ENCODE measurements around the gene PRPF18.
"Not testable (repeated sequence)": the region's sequence is repeated elsewhere in the genome, so short reads cannot be mapped to it uniquely, and the experiment has no call there.

PRPF18 gene, protein sequence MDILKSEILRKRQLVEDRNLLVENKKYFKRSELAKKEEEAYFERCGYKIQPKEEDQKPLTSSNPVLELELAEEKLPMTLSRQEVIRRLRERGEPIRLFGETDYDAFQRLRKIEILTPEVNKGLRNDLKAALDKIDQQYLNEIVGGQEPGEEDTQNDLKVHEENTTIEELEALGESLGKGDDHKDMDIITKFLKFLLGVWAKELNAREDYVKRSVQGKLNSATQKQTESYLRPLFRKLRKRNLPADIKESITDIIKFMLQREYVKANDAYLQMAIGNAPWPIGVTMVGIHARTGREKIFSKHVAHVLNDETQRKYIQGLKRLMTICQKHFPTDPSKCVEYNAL

GRCh38 chr10:13586676-13587355 lies at the start of gene PRPF18:
Gene PRPF18 (plus strand): TSS chr10:13586965. CDS start chr10:13587087, 122 bp downstream.
- peak; percentile 56 for DNase-seq

DNA sequence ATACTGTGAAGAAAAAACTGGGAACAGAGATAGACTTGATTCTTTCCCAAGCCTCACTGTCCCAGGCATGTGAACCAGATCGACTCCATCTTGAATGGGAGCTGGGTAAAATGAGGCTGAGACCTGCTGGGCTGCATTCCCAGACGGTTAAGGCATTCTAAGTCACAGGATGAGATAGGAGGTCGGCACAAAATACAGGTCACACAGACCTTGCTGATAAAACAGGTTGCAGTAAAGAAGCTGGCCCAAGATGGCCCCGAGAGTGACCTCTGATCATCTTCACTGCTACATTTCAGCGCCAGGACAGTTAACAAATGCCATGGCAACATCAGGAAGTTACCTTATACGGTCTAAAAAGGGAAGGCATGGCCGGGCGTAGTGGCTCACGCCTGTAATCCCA lies 48.8 kb upstream of the PRPF18 start:
- not testable (repeated sequence) for DNase-seq

DNA sequence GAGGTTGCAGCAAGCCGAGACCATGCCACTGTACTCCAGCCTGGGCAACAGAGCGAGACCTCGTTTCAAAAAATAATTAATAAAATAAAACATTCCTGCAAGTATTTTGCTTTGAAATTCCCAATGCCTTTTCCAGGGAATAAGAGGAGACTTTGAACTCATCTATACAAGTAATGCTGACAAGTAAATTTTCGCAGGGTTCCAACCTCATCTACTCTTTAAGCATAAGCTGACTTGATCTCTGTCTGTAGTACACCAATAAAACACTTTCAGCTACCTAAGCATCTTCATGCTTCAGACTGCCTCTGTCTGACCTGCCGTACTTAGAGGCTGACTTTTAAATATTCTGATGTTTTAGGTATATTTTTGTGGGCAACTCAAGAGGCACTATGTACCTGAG lies 44.2 kb upstream of the PRPF18 start:
- no peak for DNase-seq

DNA sequence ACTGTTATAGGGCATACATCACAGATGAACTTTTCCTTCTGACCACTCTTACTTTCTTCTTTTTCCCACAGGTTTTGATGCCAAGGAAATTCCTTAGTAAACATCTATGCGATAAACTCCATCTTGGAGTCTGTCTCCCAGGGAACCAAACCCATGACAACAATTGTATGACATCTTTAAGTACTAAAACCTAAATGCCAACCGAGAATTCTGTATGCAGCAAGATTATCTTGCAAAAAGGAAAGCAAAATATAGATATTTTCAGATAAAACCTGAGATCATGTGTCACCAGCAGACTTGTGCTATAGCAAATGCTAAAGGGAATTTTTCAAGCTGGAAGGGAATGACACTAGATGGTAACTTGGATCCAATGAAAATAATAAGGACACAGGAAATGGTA lies 36.0 kb upstream of the PRPF18 start:
- DNase-seq, result no peak

DNA sequence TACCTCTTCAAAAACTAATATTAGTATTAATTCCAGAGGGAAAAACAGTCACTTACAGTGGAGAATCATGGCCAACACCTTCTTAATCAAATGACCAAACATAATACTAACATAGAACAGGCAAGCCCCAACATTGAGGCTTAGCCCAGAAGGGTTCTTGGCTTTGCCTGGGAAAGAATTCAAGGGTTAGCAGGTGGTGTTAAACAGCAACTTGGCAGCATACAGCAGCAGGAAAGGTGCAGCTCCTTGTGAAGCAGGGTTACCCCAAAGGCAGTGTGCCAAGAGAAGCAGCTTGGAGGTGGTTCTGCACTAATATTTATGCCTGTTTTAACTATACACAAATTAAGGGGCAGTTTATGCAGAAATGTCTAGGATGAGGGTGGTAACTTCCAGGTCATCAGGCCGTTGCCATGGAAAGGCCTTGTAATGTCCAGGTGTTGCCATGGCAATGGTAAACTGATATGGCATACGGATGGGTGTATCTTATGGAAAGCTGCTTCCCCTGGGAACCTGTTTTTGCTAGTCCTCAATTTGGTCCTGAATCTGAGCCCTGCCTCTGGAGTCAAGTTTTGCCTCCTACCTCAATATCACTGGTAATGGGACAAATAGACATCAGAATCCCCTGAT lies 30.8 kb upstream of the PRPF18 start:
- no peak for DNase-seq

DNA sequence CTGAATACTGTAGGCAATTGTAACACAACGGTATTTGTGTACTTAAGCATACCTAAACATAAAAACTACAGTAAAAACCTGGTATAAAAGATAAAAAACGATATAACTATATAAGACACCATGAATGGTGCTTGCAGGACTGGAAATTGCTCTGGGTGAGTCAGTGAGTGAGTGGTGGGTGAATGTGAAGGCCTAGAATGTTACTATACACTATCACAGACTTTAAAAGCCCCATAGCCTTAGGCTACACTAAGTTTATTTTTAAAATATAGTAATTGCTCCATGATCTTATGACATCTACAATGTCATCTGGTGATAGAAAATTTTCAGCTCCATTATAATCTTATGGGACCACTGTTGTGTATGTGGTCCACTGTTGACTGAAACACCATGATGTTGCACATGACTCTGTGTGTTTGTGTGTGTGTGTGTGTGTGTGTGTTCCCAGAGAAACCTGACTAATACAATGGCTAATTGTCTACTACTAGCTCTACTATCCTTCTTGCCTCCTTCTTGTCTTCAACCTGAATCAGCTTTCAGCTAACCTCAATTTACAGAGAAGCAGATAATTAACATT lies 27.6 kb upstream of the PRPF18 start:
- DNase-seq, result no peak

DNA sequence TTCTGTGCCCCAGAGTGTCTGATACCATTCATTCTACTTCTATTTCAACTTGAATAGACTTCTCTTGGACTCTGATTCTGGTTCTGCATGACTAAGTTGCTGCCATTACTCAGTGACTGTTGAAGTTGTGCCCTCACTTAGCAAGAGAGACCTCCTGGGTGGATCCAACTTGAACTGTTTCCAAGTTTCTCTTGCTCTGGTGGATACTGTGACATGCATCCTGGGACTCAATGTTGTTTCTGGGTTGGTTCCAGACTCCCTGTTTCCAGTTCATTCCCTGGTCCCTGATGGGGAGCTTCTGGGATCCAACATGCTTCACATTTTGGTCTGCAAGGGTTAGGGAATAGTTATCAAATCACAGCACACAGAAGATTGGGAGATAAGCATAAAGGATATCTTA lies 26.2 kb upstream of the PRPF18 start:
- DNase-seq, result no peak

GRCh38 chr10:13563481-13564445 lies 23.0 kb upstream of the PRPF18 start:
- DNase-seq, result no peak

DNA sequence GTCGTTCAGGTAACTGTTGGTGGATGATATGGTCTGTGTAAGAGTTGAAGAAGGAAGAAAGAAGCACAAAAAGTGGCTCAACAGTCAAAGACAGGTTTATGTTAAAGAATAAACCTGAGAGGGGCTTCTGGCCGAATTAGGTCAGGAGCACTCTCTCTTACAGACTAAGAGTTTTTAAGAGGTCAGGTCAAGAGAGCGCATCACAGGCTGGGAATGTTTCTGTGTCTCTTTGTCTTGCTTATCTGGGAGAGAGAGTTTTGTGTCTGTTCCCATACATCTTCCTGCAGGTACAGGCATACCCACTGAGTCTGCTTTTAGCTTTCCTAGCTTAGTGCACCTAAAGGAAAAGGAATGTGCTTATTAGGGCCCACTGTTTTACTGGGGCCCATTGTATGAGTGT lies 22.2 kb upstream of the PRPF18 start:
- DNase-seq, result no peak

DNA sequence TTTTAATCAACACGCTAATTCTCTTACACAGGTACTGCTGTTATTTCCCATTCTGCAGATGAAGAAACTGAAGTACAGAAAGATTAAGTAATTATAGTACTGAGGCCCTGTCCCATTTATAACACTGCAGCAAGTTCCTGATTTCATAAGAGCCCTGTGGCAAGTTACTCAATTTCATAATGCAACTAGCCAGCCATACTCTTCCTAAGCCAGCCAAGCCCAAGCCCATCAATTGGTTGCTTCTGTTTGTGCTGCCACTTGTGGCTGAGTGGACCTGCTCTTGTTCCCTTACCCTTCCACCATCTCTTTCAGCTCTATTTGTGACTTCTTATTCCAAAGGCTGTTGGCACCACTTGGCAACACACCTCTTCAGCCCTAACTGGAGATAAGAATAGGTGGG lies 19.7 kb upstream of the PRPF18 start:
- no peak for DNase-seq

DNA sequence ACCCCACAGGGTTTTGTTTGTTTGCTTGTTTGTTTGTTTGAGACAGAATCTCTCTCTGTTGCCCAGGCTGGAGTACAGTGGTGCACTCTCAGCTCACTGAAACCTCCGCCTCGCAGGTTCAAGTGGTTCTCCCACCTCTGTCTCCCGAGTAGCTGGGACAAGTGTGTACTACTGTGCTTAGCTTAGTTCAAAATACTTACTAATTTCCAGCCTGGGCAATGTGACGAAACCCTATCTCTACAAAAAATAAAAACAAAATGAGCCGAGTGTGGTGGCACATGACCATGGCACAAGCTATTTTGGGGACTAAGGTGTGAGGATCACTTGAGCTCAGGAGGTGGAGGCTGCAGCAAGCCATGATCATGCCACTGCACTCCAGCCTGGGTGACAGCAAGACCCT lies 15.2 kb upstream of the PRPF18 start:
- no peak for DNase-seq

DNA sequence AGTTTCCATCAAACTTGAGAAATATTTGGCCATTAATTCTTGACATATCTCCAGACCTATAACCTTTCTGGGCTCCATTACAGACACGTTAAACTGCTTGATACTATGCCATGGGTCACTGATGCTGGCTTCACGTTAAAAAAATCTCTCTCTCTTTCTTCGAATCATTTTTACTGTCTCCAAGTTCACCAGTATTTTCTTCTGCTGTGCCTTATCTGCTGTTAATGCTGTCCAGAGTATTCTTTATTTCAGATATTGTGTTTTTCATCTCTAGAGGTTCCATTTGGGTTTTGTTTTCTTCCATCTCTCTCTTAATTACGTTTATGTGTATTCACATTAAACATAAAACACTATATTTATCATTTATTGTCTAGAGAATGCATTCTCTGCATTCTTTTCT lies 12.8 kb upstream of the PRPF18 start:
- DNase-seq, result no peak

GRCh38 chr10:13585195-13585751 lies 1.5 kb upstream of the PRPF18 start:
- no peak for DNase-seq

GRCh38 chr10:13585943-13586342 lies 822 bp upstream of the PRPF18 start:
- DNase-seq, result no peak

- no peak for DNase-seq
Observed at GRCh38 chr10:13587391-13587790, 626 bp downstream of the PRPF18 start.

DNA sequence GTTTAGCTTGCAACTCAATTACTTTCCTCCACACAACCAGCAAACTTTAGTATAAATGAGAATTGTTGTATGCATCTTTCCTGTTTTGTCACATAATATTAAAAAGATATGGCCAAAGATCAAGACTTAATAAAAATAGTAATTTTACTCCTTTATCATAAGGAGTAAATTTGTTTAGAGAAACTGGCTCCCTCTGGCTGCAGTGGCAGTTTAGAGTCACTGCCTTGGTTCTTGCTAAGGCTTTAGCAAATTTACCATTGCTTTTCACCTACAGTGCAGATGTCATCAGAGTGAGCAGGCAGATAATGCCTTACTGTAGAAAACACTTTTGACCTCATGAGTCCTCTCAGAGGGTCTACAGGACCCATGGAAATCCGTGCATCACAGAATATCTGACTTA lies 2.6 kb downstream of the PRPF18 start:
- no peak for DNase-seq

DNA sequence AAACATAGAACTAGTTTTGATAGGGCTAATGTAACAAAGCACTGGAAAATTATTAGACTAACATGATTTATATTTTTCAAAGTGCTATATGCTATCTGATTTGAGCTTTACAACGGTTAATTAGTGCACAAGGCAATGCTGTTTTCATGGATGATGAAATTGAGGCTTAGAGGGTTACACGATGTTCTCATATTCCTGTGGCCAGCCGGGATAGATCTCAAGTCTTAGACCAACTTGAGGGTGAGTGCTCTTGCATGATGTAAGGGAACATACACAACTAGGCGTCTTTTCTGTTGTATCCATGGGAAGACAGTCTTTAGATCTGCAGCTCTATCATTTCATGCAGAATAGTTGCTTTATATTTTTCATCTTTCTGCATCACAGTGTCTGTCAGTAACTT lies 4.1 kb downstream of the PRPF18 start:
- DNase-seq, result no peak

- no peak for DNase-seq
Observed at GRCh38 chr10:13592306-13592705, 5.5 kb downstream of the PRPF18 start.

DNA sequence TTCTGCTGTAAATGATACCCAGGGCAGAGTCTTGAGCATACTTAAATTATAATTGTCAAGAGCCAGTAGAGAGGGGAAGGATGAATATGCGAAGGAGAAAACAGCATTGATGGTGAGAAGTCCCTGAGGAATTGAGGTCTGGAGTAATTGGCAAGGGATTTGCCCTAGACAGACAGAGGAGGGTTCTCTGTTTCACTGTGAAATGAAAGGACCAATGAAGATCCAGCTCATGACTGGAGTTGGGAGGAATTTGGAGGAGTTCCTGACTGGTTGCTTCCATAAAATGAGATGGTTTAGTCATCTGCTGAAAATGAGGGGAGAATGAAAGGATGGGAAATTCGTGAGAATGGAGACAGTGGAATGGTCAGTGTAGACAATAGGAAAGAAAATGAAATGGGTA lies 6.8 kb downstream of the PRPF18 start:
- DNase-seq, result no peak

DNA sequence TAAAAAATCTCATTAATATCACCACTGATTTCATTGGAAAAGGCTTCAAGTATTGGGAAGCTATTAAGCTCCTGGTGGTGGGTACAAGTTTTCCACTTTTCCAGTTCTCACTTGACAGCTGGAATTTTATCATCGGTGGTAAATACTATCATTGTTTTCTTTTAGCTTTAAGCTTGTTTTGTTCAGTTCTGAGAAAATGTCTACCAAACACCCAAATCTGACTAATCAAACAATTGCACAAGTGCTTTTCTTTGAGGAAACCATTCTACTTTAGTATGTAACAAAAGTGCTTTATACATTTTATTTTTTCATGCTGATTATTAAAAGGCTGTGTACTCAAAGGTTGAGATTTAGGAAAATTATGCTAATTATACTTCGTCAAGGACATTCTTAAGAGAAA lies 7.9 kb downstream of the PRPF18 start:
- no peak for DNase-seq

DNA sequence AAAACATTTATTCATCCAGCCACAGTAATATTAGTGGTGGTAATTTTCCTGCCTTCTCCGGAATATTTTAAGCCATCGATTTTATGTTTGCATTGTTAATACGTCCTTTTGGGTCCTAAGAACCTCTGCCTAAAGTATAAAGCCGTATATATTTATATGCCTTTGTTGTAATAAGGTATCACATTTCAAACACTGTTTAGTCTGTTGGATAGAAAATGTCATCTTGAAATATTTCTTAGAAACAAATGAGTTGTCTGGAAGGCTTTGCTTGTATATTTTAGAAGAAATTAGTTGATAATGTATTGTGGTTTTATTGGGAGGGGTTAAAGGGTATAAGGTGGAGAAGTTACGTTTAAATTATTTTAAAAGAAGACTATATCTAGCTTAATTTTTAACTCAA lies 11.1 kb downstream of the PRPF18 start:
- no peak for DNase-seq

DNA sequence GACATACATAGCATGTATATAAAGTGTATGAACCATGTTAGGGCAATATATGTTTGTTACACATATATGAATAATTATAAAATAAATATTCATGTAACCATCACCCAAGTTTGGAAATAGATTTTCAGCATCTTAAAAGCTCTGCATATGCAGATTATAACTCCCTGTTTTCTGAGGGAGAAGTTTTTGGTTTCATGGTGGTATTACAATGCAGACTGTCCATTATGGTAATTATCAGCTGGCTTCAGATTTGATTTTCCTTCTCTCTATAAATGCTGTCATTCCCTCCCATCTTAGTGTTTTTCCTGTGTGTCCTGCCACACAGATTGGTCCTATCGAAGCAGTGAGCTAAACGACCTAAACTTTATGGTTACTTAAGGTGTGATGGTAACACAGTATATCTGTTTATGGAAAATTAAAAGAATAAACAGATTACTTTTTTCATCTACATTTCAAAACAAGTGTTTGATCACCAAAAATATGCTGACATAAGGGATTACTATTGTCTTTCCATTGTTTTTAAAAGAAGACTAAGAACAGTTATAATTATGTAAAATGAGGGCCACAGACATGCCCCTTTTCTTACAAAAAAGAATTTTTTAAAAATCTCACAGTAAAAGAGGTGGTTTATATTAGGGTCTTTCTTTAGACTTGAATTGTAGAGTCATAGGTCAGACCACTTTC lies 17.7 kb downstream of the PRPF18 start:
- no peak for DNase-seq

Data from GOT3 (cell line).